K562 (cell line): Measurements from ENCODE around the gene CSDE1. TPM values are rescaled to one million over a fixed set of nuclear protein-coding genes. Genes with fewer than 3 reads are reported as not detected.
A peak's percentile ranks its signal among the peaks of the same experiment; 100 is the strongest.

ENCODE experiments used
- CC2D1A ChIP-seq: fragments of 450-650 bp; IDR thresholded peaks from 2 replicates; pipeline ENCODE4 v1.6.1; 2017; ENCODE audit warnings: mild to moderate bottlenecking
- CHD2 ChIP-seq: IDR thresholded peaks from 2 replicates; pipeline ENCODE4 v1.6.1; 2011; ENCODE audit warnings: low read depth, low read length
- CTCFL ChIP-seq: IDR thresholded peaks from 2 replicates; pipeline ENCODE4 v1.6.1; 2011; ENCODE audit warnings: borderline replicate concordance, low read depth, mild to moderate bottlenecking, moderate library complexity, low read length; ENCODE audit not compliant: insufficient read depth, poor library complexity, severe bottlenecking
- DDX20 ChIP-seq: fragments of 450-650 bp; IDR thresholded peaks from 2 replicates; pipeline ENCODE4 v1.6.1; 2016; ENCODE audit warnings: missing genetic modification characterization, low read depth, mild to moderate bottlenecking, missing compliant biosample characterization, moderate library complexity
- ETS1 ChIP-seq: conservative IDR thresholded peaks from 2 replicates; pipeline ENCODE4 v1.6.1; 2011; ENCODE audit warnings: low read depth, mild to moderate bottlenecking, low read length; ENCODE audit not compliant: control insufficient read depth
- FIP1L1 ChIP-seq: fragments of 200-400 bp; formaldehyde crosslinking; IDR thresholded peaks from 2 replicates; pipeline ENCODE4 v1.6.1; 2018; ENCODE audit warnings: mild to moderate bottlenecking, low read depth, low read length; ENCODE audit not compliant: poor library complexity, severe bottlenecking
- GTF2B ChIP-seq: IDR thresholded peaks from 2 replicates; pipeline ENCODE4 v1.6.1; 2011; ENCODE audit not compliant: insufficient read length; ENCODE audit errors: extremely low read depth
- MLLT1 ChIP-seq, 2 experiments: fragments of 450-650 bp; IDR thresholded peaks; 2 replicates each; pipeline ENCODE4 v1.6.1; 2016
- MYNN ChIP-seq, 2 experiments: sonication (generic); formaldehyde crosslinking in 1 of 2; IDR thresholded peaks; 2 replicates each; pipeline versions ENCODE4 v1.5.0 to v1.6.1; 2016 to 2020; ENCODE audit warnings: antibody characterized with exemption in 1 of 2, missing genetic modification reagents in 1 of 2
- RAD21 ChIP-seq, 2 experiments: fragments of 250-450 bp in 1 of 2; fragments of 450-650 bp in 1 of 2; sonication (Bioruptor Pico) in 1 of 2; formaldehyde crosslinking in 1 of 2; IDR thresholded peaks in 1 of 2; conservative IDR thresholded peaks in 1 of 2; 2 replicates each; pipeline versions ENCODE4 v1.4.0 to v1.8.0; 2020 to 2022; ENCODE audit warnings: mild to moderate bottlenecking in 2 of 2, moderate library complexity in 1 of 2
- RBM34 ChIP-seq: fragments of 200-400 bp; formaldehyde crosslinking; IDR thresholded peaks from 2 replicates; pipeline ENCODE4 v1.6.1; 2018; ENCODE audit warnings: low read length, borderline replicate concordance; ENCODE audit not compliant: insufficient read depth
- TRIM24 ChIP-seq, 2 experiments: fragments of 450-650 bp; IDR thresholded peaks; 2 replicates each; pipeline ENCODE4 v1.6.1; 2016
- ZNF232 ChIP-seq: sonication (generic); formaldehyde crosslinking; IDR thresholded peaks from 2 replicates; pipeline ENCODE4 v1.8.0; 2022; ENCODE audit warnings: mild to moderate bottlenecking, missing genetic modification reagents
- ZNF512 ChIP-seq: IDR thresholded peaks from 2 replicates; pipeline ENCODE4 v1.6.1; 2016; ENCODE audit warnings: missing genetic modification characterization, missing compliant biosample characterization
- ZNF639 ChIP-seq, 2 experiments: fragments of 200-800 bp in 1 of 2; sonication (Bioruptor generic) in 1 of 2; sonication (generic) in 1 of 2; formaldehyde crosslinking in 1 of 2; IDR thresholded peaks in 1 of 2; conservative IDR thresholded peaks in 1 of 2; 2 replicates each; pipeline versions ENCODE4 v1.5.0 to v1.6.1; 2016 to 2020; ENCODE audit warnings: missing compliant biosample characterization in 1 of 2, missing genetic modification characterization in 1 of 2, missing genetic modification reagents in 1 of 2
- polyA plus RNA-seq, 8 experiments: library from polyadenylated mRNA; depleted of rRNA in 4 of 8; stranded (reverse) in 5 of 8; unstranded in 3 of 8; fragments of >200 nt; fragmentation: Nextera tagmentation in 2 of 8; fragmentation: Illumina TruSeq in 1 of 8; extraction: Ambion mirVana in 2 of 8; extraction: Trizol in 1 of 8; gene quantifications; 2 replicates each; pipeline versions ENCODE4 v1.2.1 to v1.2.3, GENCODE V29; 2011 to 2014; ENCODE audit warnings: inconsistent platforms in 1 of 8, missing spikeins in 1 of 8
- total RNA-seq, 7 experiments: library from RNA; depleted of rRNA in 6 of 7; stranded (reverse); fragments of >200 nt in 6 of 7; fragmentation: Illumina TruSeq in 2 of 7; extraction: Trizol in 2 of 7; gene quantifications; 2 replicates each; pipeline versions ENCODE4 v1.2.1 to v1.2.3, GENCODE V29; 2011 to 2021; ENCODE audit warnings: low replicate concordance in 1 of 7

Gene CSDE1
- total and polyA plus RNA-seq, 9 of the 15 experiments (the other 6 are each of a cell fraction or from before 2014, with no cell fraction given), result 174 to 538 (median 403) TPM

GRCh38 chr1:114716304-114717170 lies 41.2 kb downstream of the CSDE1 start, which contains the start of gene NRAS (continued):
- TF ChIP-seq RAD21 (CRISPR knock-in tag; conservative IDR thresholded peaks at IDR 0.05 in 1 of 2, IDR thresholded peaks at IDR 0.05 in 1 of 2), result peak in 1 of 2 experiments; percentile 33; a peak in 3 of 4 replicates
- TF ChIP-seq DDX20, result no peak
- TF ChIP-seq TRIM24 (IDR thresholded peaks at IDR 0.05), result peak in 1 of 2 experiments; percentile 31; a peak in 1 of 4 replicates
- peak; percentile 97 for TF ChIP-seq ETS1
- TF ChIP-seq ZNF232, result no peak
- no peak for TF ChIP-seq GTF2B
- no peak for TF ChIP-seq ZNF512 (tag)
- TF ChIP-seq CTCFL, result no peak
- no peak for TF ChIP-seq RBM34
- TF ChIP-seq MLLT1 (IDR thresholded peaks at IDR 0.05), result peak in 1 of 2 experiments; percentile 78; a peak in 1 of 4 replicates
- TF ChIP-seq CC2D1A, result 0 out of 2 replicates have a peak, but pooled peaks have one; percentile 13
- peak in 1 of 2 experiments; percentile 76; a peak in 2 of 4 replicates for TF ChIP-seq ZNF639 (CRISPR knock-in tag; conservative IDR thresholded peaks at IDR 0.05 in 1 of 2, IDR thresholded peaks at IDR 0.05 in 1 of 2)
- TF ChIP-seq CHD2, result peak; percentile 36; the same call in 1 of the 2 replicates
- peak; percentile 79; the same call in 1 of the 2 replicates for TF ChIP-seq MYNN (IDR thresholded peaks at IDR 0.05)
- no peak; the same call in 1 of the 2 replicates for TF ChIP-seq MYNN (CRISPR knock-in tag; IDR thresholded peaks at IDR 0.05)
- no peak for TF ChIP-seq FIP1L1
